Measurements from ENCODE around the gene IGFBPL1.
"Not testable (repeated sequence)": the region's sequence is repeated elsewhere in the genome, so short reads cannot be mapped to it uniquely, and the experiment has no call there.

Gene IGFBPL1

DNA sequence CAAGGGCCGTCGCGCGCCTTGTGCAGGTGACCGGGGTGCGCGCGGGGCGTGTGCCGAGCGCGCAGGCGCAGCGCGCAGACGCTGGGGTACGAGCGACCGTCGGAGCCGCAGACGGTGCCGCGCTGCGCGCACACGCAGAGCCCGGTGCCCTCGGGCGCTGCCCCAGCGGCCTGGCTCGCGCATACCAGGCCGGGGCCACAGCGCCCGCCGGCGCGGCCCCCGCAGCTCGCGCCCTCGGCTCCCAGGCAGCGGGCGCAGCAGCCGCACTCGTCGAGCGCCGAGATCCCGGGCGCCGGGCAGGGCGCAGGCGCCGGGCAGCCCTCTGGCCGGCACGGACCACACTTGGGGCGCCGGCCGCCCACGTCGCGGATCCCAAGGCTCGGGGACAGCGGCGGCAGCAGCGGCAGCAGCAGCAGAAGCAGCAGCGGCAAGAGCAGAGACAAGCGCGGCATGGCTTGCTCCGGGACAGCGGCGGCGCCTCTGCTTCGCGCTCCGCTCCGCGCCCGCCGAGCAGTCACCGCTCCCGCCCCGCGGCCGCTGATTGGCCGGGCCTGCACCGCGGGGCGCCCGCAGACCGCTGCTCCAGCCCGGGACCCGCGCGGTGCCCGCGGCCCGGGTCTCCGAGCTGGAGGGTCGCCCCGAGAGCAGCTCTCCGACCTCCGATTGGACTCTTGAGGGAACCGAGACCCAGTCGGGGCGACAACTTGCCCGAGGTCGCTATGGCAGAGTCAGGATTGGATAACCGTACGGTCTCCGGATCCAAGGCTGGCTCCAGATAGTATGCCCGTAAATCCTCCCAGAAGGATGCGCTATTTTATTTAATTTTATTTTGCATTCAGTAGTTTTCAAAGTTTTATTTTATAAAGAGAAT, at the start of gene IGFBPL1:
Gene IGFBPL1 (minus strand): TSS at position 482 of the 871 bp plus-strand sequence. CDS start 30 bp downstream, at position 452.
- DNase-seq, result peak; percentile 22

DNA sequence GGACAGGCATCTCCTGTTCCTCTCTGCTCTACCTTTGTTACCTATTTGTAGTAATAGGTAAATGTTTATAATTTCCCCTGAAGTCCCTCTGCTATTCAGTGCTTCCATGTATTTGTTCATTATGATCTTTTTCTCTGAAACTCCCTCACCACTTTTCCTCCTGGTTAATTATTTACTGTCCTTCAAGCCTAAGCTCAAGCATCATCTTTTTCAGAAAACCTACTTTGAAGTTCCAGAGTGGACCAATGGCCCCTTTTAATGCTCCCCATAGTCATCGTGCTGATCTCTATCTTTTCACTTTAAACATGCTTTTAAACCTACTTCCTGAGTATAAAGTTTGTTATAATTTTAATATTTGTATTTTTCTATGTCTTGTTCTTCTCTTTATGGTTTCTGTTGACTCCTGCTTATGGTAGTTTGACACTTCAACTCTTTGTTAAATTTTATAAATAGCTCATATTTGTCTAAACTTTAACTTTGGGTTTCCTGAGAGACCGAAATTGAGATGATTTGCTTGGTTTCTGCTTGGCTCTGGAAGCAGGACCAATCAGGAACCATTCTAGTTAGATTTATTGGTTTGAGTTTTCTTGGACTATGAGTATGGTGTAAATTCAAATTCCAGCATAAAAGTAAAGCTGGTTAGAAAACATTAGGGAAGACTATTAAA, 48.5 kb upstream of the IGFBPL1 start:
- not testable (repeated sequence) for DNase-seq

GRCh38 chr9:38467404-38467803, 43.1 kb upstream of the IGFBPL1 start:
- DNase-seq, result no peak

DNA sequence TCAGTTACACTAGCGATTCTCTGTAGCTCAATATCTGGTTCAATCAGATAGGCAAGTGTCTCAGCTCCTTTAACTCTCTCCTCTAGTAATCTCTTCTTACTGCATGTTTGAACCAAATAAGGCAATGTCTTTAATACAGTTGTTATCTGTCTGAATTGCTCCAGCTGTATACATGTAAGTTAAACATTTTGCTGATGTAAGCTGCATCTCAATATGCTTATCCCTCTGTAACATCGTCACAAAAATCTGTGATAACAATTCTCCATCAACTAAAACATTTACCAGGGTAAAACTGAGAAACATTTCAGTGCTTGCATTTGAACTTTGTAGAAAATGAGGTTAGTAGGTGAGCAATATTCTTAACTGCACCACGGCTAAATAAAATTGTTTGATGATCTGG, 29.6 kb upstream of the IGFBPL1 start:
- DNase-seq, result no peak

- no peak for DNase-seq
Observed at GRCh38 chr9:38451162-38451561, 26.9 kb upstream of the IGFBPL1 start.

GRCh38 chr9:38447703-38448102, 23.4 kb upstream of the IGFBPL1 start:
- no peak for DNase-seq

- no peak for DNase-seq
Observed at GRCh38 chr9:38445154-38446043, 21.1 kb upstream of the IGFBPL1 start.

DNA sequence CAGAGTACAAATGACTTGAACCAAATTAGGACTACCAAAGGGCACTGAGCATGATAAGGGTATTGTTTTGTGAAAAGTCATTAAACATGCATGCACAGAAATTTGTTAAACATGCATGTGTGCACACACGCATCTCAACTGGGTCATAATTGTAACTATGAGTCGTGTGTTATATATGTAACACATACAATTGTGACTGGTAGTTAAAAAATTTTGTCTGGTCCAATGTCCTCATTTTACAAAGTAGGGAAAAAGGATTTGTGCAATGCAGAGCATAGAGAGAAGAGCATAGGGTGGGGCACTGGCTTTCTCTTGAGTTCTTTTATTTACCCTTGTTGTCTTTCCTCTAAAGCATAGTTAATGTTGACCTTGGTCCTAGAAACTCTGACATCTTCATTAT, 19.3 kb upstream of the IGFBPL1 start:
- no peak for DNase-seq

DNA sequence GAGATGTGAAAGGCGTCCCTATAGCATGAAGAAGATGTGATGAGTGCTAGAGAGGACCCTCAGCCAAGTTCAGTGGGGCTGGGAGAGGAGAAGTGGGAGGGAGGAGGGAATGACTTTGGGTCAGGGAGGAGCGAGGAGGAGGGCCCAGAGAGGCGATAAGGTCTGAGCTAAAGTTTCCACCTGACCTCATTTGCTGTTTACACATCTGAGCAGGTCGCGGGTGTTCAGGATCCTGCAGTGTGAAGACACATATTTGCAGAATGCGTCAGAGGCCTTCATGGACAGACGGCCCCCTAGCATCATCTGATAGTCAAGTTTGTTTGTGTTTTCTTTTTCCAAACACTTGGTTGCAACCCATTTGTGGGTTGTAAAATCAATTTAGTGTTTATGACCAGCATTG, 18.9 kb upstream of the IGFBPL1 start:
- DNase-seq, result no peak

DNA sequence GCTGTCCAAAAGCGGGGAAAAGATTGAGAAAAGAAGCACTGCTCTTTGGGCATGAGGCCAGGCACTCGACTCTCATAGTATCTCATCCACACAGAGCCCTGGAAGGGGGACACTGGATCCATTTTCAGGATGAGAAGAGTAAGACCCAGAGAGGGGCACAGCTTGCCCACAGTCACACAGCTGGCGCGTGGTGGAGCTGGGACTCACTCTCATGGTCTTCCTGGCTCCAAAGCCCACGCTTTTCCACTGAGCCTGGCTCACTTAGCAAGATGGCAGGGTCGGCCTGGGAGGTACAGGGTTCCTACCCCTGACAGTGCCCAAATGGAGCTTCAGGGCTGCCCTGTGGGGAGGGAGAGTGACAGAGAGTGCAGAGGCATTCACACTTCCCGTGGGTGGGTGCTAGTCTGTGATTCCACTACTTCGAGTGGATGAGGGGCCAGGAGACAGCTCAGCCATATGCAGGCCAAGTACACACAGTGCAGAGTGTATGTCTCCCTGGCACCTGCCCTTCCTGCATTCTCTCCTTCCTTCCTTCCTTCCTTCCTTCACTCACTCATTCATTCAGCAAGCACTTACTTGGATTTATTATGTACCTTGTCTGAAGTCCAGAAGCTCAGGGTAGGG, 18.3 kb upstream of the IGFBPL1 start:
- DNase-seq, result no peak

- no peak for DNase-seq
Observed at GRCh38 chr9:38441347-38442085, 17.3 kb upstream of the IGFBPL1 start.

DNA sequence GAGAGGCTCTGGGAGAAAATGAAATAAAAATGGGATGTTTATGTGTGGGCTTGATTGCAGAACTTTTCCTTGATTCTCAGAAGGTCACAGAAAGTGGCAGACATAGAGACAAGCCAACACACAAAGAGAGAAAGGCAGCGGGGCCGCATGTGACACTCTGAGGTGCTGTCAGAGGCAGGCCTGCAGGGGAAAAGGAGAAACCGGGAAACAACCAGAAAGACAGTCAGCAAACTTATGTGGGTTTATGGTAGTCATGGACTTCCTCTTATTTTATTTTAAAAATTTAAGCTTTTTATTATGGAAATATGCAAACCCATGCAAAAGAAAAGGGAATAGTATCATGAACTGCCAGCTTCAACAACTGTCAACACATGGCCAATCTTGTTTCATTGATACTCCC, 16.3 kb upstream of the IGFBPL1 start:
- DNase-seq, result no peak

GRCh38 chr9:38439916-38440301, 15.7 kb upstream of the IGFBPL1 start:
- DNase-seq, result no peak

GRCh38 chr9:38439291-38439915, 15.1 kb upstream of the IGFBPL1 start:
- no peak for DNase-seq

- DNase-seq, result no peak
Observed at GRCh38 chr9:38437193-38437823, 13.1 kb upstream of the IGFBPL1 start.

DNA sequence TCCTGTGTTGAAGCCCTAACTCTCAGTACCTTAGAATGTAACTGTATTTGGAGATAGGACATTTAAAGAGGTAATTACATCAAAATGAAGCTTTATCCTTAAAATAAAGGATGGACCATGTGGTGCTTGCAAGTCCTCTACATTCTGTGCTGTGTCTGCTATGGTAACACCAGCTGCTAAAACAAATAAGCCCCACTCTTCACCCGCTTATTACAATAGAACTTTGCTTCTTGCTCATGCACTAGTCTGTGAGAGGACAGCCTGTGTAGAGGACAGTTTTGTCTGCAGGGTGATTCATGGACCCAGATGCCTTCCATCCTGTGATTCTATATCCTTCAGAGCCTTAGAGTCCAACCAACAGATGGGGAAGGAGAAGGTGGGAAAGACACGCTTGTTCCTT, 12.5 kb upstream of the IGFBPL1 start:
- no peak for DNase-seq

DNA sequence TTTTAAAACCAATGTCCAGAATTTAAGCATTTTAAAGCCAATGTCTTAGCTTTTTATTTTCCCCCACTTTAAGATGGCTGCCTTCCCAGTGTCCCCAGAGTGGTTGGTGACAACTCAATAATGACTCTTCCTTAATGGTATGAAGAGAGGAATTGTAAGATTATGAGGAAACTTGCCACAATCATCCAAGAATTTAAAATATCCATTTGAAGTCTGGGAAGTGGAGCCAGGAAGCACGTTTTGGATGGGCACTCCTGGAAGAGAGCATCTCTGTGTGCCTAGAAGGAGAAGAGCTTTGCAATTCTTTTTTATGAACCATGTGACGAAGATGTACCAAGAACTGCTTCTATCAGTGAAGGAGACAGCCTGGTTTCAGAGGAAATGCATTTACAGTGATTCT, 11.3 kb upstream of the IGFBPL1 start:
- DNase-seq, result no peak

DNA sequence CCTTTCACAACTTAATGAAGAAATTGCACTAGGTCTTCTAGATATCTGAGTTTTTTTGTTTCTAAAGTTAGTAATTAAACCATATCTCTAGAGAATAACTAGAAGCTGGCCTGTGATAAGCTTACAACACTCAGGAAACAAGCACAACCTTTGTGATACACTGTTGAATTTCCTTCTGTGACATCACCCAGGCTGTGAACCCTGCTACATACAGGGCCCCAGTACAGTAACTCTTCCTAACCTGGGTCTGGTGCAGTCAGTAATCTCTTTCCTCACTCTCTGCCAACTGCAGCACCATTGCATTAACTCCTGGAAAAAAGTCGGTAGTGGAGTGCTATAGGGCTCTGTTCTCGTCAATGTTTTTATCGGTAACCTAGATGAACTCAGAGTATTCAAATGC, 10.6 kb upstream of the IGFBPL1 start:
- no peak for DNase-seq

DNA sequence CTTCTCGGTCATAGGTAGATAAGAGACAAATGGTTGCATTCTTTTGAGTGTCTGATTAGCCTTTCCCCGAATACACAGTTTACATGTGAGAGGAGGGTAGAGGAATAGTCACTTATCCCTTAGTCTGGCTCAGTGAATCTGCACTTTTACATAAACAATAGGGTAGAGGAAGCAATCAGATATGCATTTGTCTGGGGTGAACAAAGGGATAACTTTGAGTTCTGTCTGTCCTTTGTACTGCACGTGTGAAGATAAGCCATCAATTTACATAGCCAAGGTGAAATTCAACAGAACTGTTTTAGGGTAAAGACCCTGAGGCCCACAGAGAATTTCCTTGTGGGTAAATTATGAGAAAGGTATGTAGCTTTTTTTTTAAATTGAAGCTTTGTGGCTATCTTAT, 10.1 kb upstream of the IGFBPL1 start:
- DNase-seq, result no peak

- DNase-seq, result no peak
Observed at GRCh38 chr9:38432922-38433510, 8.8 kb upstream of the IGFBPL1 start.

GRCh38 chr9:38431116-38431515, 6.9 kb upstream of the IGFBPL1 start:
- DNase-seq, result no peak
